AML-193 (cell line): ENCODE data around the gene DTX4.

Source experiments
- DNase-seq, 2 experiments: peaks; one replicate each; lab custom pipeline; 2025; lab: John Stamatoyannopoulos, UW

The DTX4 gene

DNA sequence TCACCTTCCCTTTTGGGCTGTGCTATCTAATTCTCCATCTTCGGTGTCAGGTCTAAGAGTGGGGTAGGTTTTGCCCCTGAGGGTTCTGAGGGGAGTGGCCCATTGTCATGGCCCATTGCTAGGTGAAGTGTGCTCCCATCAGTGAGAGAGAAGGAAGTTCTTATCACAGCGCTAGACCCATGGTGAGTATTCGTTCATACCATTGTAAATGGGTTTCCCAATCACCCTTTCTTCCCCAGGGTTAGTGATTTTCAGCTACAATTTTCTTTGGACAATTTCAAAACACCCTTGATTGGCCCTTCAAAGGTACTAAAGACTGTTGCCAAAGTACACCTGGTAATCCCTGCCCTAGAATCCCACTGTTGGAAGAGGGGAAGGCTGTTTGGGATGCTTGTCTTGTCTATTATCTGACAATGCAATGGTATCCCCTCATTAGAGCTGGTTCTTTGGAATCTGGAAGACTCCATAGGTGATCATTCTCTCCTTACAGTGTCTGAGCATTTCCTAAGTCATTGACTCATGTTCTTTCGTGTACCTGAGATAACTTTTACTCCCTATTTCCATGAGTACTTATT, 20.6 kb downstream of the DTX4 start:
- no peak for DNase-seq

DNA sequence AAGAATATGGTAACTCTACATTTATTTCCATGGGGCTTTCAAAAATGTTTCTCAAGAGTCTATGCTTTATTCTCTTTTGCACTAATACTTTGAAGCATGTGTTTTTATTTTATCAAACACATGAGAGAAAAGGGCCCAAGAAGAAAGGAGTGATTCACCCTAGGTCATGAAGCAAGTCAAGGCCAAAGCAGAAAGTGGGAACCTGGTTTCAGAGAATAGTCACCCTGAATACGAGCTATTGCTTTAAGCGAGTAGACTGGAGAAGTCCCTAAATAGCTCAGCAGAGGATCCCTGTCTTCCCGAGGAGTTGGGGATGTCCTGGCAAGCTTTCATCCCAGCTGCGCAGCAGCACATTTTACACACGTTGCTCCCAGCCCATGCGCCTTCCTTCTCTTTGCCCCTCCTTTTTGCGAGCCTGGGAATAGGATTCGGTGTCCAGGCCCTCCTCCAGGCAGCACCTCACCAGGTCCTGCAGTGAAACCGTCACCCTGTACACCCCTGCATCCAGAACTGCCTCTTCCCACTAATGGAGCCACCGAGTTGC, 21.7 kb downstream of the DTX4 start:
- no peak for DNase-seq

DNA sequence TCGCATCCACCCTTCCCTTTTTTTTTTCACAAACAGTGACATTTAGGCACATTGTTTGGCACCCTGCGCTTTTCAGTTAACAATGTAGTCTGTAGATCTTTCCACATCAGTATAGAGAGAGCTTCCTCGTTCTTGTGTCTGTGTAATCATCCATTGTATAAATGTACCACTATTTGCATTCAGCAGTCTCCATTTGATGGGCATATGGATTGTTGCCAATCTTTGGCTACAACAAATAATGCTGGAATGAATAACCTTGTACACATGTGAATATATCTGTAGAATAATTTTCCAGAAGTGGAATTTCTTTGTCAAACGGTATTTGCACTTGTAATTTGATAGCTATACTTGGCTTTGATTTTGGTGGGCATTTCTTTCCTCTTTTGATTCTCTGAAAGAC, 23.7 kb downstream of the DTX4 start:
- DNase-seq, result no peak

- no peak for DNase-seq
Observed at GRCh38 chr11:59196777-59197176, 24.8 kb downstream of the DTX4 start.

DNA sequence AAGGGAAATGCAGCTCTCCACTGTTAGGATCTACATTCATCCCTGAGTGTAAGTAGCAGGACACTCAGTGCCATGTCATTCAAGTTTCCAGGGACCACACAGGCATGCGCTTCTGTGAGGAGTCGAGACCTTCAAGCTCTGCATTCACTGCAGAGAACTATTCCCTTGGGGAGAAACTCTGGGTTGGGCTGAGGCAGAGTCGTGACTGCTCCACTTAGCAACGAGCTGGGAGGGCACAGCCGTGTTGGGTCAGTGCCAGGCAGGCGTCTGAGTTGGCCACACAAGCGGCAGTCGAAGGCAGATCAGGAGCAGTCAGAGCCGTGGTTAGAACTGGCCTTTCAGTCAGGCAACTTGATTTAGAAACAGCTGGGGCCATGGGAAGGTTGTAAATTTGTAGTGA, 26.1 kb downstream of the DTX4 start:
- no peak for DNase-seq

GRCh38 chr11:59198726-59199125, 26.8 kb downstream of the DTX4 start:
- no peak for DNase-seq

GRCh38 chr11:59199546-59200422, 27.9 kb downstream of the DTX4 start:
- no peak for DNase-seq

DNA sequence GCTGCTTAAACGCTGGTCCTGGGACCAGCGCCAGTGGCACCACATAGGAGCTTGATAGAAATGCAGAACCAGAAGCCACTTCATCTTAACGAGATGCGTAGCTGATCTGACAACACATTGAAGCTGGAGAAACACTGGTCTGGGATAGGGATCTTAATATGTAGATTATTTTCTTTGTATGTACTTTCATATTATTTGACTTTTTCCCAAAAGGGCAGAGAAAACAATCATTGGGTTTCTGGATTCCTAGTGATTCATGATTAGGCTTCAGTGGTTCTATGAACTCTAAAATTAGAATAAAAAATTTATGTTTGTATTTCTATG, 28.5 kb downstream of the DTX4 start:
- DNase-seq, result no peak

DNA sequence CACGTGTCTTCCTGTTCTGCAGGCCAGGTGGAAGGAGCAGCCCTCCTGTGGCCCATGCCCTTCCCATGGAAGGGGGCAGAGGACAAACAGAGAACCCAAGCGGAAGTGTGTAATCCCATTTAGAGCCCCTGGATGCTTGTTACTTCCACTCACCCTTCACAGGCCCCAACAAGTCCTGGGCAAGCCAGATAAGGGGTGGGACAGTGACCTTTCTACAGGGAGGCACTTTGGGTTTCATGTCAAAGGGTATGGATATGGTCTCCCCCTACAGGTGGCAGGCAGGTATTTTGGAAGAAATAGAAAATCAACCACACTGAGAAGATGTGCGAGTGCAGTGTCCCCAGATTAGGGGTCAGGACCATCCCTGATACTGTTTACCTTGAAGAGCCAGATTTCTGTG, 29.4 kb downstream of the DTX4 start:
- DNase-seq, result no peak

DNA sequence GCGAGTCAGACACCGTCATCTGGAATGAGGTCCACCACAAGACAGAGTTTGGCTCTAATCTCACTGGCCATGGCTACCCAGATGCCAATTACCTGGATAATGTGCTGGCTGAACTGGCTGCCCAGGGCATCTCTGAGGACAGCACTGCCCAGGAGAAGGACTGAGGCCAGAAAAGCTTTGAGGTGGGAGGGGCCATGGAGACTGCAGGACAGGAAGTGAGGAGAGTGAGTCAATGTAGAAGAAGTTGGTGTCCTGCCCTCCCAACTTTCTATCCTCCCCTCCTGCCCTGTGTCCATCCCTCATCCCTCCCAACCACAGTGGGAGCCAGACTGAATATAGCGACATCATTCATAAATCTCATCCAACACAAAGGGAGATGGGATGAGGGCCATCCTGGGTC, 32.8 kb downstream of the DTX4 start:
- no peak for DNase-seq

DNA sequence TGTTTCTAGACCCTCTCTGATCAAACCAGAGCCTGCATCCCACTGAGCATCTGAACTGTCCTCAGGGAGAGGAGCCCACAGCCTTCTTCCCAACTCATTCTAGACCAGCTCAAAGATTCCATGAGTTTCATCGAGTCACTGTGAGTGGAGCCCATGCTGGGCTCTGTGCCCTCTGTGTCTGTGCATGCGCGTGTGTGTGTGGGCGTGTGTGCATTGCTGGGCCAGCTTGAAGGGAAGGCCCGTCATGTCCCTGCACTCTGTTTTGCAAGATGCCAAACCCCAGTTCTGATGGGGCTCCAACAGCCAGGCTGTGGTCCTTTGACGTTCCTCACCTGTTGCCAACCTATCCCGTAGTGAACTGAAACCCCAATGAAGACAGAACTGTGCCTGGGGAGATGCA, 33.7 kb downstream of the DTX4 start:
- DNase-seq, result no peak

- DNase-seq, result peak; percentile 1 to 10
Observed at GRCh38 chr11:59206635-59207034, 34.7 kb downstream of the DTX4 start.

GRCh38 chr11:59207988-59208451, 36.1 kb downstream of the DTX4 start:
- DNase-seq, result peak; percentile 41 to 69

DNA sequence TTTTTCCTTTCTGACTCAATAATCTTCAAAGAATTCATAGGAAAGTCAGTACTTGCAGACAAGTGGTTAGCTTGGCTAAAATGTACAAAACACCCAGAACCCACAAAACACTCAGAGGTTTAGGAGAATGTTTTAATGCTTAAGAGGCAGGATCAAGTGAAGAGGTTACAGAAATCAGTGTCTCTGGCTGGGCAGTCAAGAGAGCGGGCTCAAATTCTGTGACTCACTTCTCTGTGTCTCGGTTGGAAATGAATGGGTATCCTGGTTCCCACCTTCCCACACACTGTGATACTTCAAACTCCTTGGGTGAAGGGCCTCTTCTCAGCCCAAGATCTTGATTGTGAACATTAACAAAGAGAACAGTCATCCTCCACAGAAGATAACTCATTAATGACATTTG, 37.0 kb downstream of the DTX4 start:
- no peak for DNase-seq

DNA sequence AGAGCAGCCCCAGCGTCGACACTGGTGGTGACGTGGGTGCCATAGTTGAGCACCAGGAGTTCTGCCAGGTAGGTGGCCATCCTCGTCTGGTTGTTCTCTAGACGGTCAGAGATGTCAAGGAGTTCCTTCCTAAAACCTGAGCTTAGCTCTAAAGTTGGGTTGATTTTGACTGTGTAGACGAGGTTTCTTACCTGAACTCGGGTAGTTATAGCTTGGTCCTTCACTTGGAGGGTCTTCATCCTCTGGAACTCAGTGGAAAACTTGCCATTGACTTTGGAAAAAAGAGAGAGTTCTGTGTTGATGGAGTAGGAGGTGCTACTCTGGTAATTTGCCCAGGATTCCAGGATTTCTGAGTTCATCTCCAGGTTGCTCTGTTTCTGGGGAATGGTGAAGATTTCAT, 40.3 kb downstream of the DTX4 start:
- DNase-seq, result no peak

GRCh38 chr11:59212744-59213631, 41.1 kb downstream of the DTX4 start, which contains the start of gene MPEG1:
MPEG1 (minus strand) TSS chr11:59212927; CDS start chr11:59212865, 62 bp downstream.
- DNase-seq, result no peak

- no peak for DNase-seq
Observed at GRCh38 chr11:59214141-59214893, 42.4 kb downstream of the DTX4 start.

DNA sequence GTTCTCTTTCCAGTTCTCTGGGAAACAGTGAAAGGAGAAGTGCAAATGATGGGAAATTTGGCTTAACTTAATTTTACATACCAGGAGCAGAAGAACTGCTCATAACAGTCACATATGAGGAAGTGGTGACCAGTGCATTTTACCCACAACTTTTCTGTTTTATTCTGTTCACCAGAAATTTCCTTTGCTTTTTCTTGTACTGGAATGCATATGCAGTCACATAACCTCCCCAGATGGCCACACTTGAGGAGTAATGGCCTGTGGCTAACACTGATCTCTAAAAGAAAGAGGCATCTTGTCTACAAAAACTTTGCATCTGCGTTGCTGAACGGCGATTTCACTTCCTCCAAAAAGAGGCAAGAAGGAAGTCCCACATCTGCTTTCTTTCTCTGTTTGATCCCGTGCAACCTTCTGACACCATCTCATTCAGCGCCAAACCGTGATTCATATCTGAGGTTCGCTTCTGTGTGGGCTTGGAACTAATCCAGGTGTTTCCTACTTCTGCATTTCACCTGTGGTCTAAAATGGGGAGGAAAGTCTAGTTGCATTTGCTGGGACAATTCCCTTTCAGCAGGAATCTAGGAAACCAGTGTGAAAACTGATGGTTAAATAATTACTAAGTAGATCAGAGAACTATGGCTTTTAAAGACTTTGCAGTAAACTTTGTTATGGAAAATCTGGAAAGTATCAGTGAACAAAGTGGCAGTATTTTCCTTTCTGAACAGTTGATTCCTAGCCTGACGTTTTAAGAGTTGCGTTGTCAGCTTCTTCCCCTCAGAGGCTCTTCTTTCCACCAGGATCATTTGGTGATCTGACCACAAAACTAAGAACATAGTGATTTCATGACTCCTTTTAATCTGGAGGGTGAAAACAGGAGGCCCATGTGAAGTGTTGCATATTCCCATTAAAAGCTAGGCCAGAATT, 45.0 kb downstream of the DTX4 start:
- DNase-seq, result peak; percentile 66 to 82

DNA sequence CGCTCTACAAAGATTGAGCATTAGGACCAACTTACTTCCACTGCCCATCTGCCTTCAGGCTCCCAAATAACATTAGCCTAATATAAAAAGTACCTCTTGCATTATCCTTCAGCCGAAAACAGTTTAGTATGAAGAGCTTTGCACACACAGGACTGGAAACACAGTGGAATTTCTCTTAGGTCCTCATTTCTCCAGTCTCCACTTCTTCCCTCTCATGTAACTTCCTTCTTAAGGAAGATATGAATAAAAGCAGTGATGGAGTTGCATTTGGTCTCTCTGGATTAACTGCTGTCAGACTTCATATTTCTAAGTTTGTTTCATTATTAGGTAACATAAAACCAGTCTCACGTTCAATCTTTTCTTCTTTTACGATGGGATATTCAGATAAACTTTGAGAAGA, 46.4 kb downstream of the DTX4 start:
- DNase-seq, result no peak

DNA sequence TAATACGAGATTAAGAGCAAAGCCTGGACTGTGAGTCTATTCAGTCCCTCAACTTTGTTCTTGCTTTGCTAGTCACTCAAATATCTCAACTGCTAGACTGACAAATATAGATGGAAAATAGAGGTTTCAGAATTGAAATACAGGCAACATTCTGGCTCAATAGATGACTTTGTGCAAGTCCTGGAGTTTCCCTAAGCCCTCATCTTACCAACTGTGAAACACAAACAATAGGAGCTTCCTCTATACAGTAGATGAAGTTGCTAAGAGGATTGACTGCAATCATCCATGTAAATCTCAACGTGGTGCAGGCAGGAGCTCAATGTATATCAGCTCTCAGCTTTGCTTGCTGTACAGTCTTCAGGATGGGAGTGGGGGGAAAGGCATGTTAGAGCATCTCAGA, 47.0 kb downstream of the DTX4 start:
- no peak for DNase-seq

DNA sequence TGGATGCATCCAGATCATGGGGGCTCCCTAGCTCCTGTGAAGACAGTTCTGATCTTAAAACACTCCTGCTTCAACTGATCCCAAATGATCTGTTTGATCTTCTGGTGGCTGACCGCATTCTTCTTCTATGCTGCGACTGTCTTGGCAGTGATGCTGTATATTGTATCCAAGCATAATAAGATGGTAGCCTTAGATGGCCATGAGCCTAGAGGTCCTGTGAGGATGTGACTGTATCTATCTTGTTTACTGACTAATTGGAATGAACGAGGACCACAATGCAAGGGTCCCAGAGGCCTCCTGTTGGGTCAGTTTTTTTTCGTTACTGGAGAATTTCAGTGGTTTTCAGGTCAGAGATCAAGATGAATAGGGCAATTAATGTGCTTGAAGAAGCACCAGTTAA, 47.9 kb downstream of the DTX4 start:
- DNase-seq, result no peak
